Measurements from ENCODE around the gene HSPBP1. TPM values are rescaled to one million over a fixed set of nuclear protein-coding genes. Genes with fewer than 3 reads are reported as not detected.

The HSPBP1 gene
- total and polyA plus RNA-seq, 9 of the 15 experiments (the other 6 are each of a cell fraction or from before 2014, with no cell fraction given) = 0.83 to 81.3 (median 21.8) TPM

DNA sequence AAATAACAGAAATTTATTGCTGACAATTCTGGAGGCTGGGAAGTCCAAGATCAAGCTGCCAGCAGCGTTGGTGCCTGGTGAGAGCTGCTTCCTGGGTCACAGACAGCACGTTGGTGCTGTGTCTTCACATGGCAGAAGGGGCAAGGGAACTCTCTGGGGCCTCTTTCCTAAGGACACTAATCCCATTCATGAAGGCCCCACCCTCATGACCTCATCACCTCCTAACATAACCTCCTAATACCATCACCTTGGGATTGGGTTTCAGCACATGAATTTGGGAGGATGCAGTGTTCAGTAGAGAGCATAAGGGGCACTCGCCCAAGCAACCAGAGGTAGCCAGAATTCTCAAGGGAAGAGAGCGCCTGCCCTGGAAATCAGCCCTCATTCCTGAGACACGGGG, 29.5 kb upstream of the HSPBP1 start:
- Histone ChIP-seq H3K36me3 (ENCODE audit: control insufficient read depth, insufficient read depth, low read length) (peaks cover 5% of the 10 kb centered on the region; the same call in 1 of the 3 replicates), H3K9me1 (ENCODE audit: control insufficient read depth, insufficient read depth, low read length) (no peaks in the 10 kb centered on the region), H4K20me1 (replicated peaks; ENCODE audit: control insufficient read depth, insufficient read depth, low read length) (no peaks in the 10 kb centered on the region), H3K4me3 (no peak overlapping the region), H3K4me2 (ENCODE audit: insufficient read depth, low read length) (no peak overlapping the region), H3K27ac (ENCODE audit: extremely low read depth, low read depth, low read length) (no peak overlapping the region), H3K4me1 (replicated peaks in 1 of 2; ENCODE audit: control insufficient read depth in 2 of 2, insufficient read depth in 2 of 2, low read length in 2 of 2) (peaks cover 5 to 50% of the 10 kb centered on the region in 2 experiments; a peak in 4 of 5 replicates), H2AFZ (ENCODE audit: low read depth, low read length) (no peak overlapping the region), H3K79me2 (ENCODE audit: control insufficient read depth, insufficient read depth, low read length) (no peaks in the 10 kb centered on the region), H3K9ac (ENCODE audit: insufficient read depth in 1 of 2, low read depth in 2 of 2, low read length in 2 of 2) (peak overlapping the region in 1 of 2 experiments; percentile 73; a peak in 2 of 4 replicates), H3K9me3 (replicated peaks; ENCODE audit: control insufficient read depth, insufficient read depth, low read depth, low read length) (no peaks in the 10 kb centered on the region; the same call in 1 of the 2 replicates), H3K27me3 (ENCODE audit: control insufficient read depth in 2 of 2, insufficient read depth in 2 of 2, low read length in 2 of 2) (no peaks in the 10 kb centered on the region)
- CTCF ChIA-PET (ENCODE audit: low intra/inter-chr PET ratio) = no interaction called here
- in situ Hi-C loops (cut with MboI) (no loop called here), intact Hi-C loops (cut with micrococcal nuclease) (no loop called here)
- no peak for DNase-seq (ENCODE audit: extremely low read depth in 1 of 4, low spot score in 3 of 4)
- no peak for ATAC-seq
- POLR2A ChIA-PET = no interaction called here
- whole genome bisulfite sequencing (ENCODE audit: insufficient coverage, low coverage, missing lambda C conversion rate) = 52% methylated on average over 5 of the region's 5 CpGs
- TF ChIP-seq, protein P1, sequence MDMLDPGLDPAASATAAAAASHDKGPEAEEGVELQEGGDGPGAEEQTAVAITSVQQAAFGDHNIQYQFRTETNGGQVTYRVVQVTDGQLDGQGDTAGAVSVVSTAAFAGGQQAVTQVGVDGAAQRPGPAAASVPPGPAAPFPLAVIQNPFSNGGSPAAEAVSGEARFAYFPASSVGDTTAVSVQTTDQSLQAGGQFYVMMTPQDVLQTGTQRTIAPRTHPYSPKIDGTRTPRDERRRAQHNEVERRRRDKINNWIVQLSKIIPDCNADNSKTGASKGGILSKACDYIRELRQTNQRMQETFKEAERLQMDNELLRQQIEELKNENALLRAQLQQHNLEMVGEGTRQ (CRISPR knock-in tag; IDR thresholded peaks at IDR 0.05) = no peak
- TF ChIP-seq TEAD4 (IDR thresholded peaks at IDR 0.05; ENCODE audit: low read length) = no peak
- no peak for TF ChIP-seq TEAD4 (CRISPR knock-in tag; IDR thresholded peaks at IDR 0.05; ENCODE audit: borderline replicate concordance)
- TF ChIP-seq, protein P2, sequence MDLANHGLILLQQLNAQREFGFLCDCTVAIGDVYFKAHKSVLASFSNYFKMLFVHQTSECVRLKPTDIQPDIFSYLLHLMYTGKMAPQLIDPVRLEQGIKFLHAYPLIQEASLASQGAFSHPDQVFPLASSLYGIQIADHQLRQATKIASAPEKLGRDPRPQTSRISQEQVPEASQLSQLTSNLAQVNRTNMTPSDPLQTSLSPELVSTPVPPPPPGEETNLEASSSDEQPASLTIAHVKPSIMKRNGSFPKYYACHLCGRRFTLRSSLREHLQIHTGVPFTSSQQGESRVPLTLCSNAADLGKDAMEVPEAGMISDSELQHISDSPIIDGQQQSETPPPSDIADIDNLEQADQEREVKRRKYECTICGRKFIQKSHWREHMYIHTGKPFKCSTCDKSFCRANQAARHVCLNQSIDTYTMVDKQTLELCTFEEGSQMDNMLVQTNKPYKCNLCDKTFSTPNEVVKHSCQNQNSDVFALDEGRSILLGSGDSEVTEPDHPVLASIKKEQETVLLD (IDR thresholded peaks at IDR 0.05) = no peak
- BruUV-seq (replicated peaks) = no TSS peak
- FAIRE-seq = peak; percentile 54
